Fibroblast of lung (primary cell): ENCODE data around the gene CHD1L.

ENCODE experiments used
- EZH2 ChIP-seq: IDR thresholded peaks from 2 replicates; pipeline ENCODE4 v1.5.1; 2012; ENCODE audit warnings: low read length, control low read depth, mild to moderate bottlenecking; ENCODE audit errors: missing control alignments
- TF ChIP-seq, protein P1 (sequence below), 2 donors: IDR thresholded peaks in 1 of 2; conservative IDR thresholded peaks in 1 of 2; 1 replicate in 1 of 2; 2 replicates in 1 of 2; pipeline ENCODE4 v1.5.1; 2011 to 2012; ENCODE audit warnings: low read length in 2 of 2, control low read depth in 1 of 2, inconsistent platforms in 1 of 2, low read depth in 1 of 2, mild to moderate bottlenecking in 1 of 2

GRCh38 chr1:147216124-147216523, 26.4 kb upstream of the CHD1L start:
- TF ChIP-seq, protein P1, sequence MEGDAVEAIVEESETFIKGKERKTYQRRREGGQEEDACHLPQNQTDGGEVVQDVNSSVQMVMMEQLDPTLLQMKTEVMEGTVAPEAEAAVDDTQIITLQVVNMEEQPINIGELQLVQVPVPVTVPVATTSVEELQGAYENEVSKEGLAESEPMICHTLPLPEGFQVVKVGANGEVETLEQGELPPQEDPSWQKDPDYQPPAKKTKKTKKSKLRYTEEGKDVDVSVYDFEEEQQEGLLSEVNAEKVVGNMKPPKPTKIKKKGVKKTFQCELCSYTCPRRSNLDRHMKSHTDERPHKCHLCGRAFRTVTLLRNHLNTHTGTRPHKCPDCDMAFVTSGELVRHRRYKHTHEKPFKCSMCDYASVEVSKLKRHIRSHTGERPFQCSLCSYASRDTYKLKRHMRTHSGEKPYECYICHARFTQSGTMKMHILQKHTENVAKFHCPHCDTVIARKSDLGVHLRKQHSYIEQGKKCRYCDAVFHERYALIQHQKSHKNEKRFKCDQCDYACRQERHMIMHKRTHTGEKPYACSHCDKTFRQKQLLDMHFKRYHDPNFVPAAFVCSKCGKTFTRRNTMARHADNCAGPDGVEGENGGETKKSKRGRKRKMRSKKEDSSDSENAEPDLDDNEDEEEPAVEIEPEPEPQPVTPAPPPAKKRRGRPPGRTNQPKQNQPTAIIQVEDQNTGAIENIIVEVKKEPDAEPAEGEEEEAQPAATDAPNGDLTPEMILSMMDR (conservative IDR thresholded peaks at IDR 0.05 in 1 of 2, IDR thresholded peaks at IDR 0.05 in 1 of 2; ENCODE audit: low read depth in 1 of 2, low read length in 2 of 2): no peak
- no peak for TF ChIP-seq EZH2
